KBM-7 (cell line): ENCODE data around the gene CPVL.
"Not testable (repeated sequence)": the region's sequence is repeated elsewhere in the genome, so short reads cannot be mapped to it uniquely, and the experiment has no call there.

Experiments used
- DNase-seq: peaks from one replicate; pipeline ENCODE4 v3.0.0-alpha.2; 2015
- in situ Hi-C: fragments of 300-500 bp; cut with MboI; formaldehyde crosslinking; loops from 2 replicates; pipeline ENCODE4 v1.14.3; 2020; ENCODE audit warnings: low sequenced_read_pairs, low pct_unique_long_range_greater_than_20kb, mixed read lengths

The CPVL gene

DNA sequence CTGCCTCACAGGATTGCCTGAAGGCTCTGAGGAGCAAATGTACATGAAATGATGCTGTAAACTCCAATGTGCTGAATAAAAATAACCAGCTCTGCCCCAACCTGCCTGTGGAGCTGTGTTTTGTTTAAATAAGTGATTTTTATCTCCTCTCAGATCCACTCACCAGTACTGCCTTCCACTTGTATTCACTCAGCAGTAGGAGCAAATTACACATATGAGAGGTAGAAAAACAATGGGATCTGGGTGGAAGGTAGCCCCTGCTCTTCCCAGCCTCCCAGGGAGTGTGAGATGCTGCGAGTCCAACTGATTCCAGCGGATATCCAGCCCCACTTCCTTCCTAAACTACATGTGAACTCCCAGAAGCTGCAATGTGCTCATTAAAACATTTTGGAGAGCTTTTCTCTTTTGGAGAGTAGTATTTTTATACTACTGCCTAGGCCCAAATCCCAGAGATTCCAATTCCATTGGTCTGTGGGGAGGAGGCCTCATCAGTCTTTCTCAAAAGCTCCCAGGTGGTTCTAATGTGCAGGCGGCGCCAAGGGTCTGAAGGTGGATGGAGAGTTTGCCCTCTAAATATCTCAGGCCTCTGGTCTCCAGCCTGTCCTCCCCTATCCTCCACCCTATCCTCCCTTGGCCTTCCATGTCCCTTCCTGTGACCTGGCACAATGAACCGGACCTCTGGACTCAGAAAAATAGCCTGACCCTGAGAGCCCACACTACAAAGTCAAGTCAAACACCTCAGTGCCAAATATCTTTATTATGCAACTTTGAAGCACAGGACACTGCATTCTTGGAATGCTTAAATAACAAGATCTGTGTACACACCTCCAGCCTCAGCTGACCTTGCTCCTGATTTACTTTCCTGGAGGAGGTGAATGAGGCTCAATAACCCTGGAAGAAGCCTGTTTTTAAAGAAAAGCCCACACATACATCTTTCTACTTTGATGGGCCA is 46.2 kb downstream of the CPVL start:
- DNase-seq: no peak
- in situ Hi-C loops: no loop called here

DNA sequence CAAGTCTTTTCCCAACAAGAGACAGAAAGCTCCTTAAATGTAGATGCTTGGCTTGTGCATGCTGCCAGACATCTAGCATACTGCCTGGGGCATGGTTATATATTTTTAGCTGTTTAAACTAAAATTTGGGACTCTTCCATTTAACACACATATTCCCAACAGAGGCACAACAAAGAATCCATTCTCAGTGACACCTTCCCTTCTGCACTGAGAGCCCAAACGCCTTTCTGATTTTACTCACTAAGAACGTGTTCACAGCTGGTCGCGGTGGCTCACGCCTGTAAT is 49.9 kb downstream of the CPVL start:
- no peak for DNase-seq
- in situ Hi-C loops: no loop called here

DNA sequence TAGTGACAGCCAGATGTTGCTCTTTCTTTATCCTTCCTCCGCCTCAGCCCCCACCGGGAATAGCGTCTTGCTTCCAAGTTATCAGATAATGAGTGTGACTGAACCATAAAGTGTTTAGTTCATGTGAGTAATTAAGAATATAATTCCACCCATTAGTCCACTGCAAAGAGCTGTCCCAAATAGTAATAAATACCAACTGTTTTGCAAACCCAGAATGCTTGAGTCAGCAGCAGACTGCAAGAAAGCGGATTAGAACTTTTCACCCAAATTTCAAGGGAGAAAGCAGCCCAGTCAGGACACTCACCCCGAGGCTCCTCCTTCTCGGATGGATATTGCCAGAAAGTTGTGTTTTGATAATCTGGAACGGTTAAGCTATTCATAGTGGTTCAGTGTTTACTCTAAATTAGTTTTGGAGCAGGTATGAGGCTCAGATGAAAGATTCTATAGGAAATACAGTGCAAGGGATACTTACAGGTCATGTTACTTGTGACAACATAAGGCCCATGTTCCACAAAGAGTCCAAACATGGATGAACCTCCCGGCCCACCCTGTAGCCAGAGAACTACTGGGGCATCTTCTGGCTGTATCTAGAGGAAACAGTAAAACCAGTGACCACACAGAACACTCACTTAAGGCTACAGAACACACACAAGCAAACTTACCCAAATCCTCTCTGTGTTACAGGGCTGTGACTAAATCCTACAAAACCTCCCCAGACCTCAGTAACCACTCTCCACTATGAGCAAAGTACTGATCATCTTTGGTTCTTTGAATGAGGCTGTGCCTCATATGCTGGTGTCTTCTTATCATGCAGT is 50.5 kb downstream of the CPVL start:
- no peak for DNase-seq
- in situ Hi-C loops: no loop called here

DNA sequence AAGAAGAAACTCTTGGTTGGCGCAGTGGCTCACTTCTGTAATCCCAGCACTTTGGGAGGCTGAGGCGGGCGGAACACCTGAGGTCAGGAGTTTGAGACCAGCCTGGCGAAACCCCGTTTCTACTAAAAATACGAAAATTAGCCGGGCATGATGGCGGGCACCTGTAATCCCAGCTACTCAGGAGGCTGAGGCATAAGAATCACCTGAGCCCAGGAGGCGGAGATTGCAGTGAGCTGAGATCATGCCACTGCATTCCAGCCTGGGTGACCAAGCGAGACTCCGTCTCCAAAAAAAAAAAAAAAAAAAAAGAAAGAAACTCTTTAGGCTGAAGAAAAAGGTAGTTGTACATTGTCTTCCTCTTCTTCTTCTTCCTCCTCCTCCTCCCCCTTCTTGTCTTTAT is 53.2 kb downstream of the CPVL start:
- in situ Hi-C loops, DNase-seq: not testable (repeated sequence)

DNA sequence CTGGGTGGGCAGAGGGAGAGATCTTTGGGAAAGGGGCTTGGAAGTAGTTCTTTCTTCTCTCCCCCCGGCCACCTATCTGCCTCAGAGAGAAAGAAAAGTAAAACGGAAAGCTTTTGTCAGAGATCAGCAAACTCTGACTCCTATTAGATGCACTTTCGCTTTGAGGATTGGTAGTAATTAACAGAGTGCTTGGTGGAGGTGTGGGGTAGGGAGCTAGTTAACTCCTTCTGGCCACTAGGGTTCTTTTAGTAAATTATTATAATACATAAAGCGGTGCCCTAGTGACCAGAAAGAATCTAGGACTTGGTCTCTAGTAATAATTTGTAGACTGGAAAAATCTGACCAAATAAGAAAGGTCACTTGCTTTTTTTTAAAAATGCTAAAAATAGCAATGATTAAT is 54.6 kb downstream of the CPVL start:
- no peak for DNase-seq
- in situ Hi-C loops: no loop called here

DNA sequence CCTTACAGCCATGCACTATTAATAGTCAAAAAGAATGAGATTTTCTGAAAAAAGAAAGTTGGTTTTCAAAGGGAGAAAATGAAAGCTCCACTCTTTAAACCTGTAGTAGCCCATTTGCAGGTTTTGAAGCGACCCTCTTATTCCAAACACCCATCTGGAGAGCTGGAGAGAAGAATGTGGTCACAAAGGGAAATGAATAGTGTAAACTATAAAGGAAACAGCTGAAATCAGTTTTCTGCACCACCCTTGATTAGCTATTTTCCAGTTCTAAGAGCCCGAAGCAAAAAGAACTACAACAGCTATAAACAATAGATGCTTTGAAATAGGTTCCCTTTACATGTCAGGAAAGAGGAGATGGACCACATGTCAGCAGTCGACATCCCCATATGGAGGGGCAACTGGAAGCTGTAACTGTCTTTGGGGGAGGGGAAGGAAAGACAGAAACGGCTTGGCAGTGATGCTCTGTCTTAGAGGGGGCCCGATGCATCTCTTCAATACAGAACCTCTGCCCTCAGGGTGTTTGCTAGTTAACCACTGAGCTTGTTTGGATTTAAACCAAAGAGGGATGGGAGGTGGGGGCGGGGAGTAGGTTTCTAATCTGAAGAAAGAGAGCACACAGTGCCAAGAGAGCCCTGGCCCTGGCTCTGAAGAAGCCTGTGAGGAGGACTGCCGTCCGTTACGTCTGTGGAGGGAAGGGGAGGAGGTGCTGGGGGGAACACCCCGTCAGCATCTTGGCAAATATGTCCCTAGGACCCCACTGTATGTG is 55.3 kb downstream of the CPVL start:
- no peak for DNase-seq
- in situ Hi-C loops: no loop called here

DNA sequence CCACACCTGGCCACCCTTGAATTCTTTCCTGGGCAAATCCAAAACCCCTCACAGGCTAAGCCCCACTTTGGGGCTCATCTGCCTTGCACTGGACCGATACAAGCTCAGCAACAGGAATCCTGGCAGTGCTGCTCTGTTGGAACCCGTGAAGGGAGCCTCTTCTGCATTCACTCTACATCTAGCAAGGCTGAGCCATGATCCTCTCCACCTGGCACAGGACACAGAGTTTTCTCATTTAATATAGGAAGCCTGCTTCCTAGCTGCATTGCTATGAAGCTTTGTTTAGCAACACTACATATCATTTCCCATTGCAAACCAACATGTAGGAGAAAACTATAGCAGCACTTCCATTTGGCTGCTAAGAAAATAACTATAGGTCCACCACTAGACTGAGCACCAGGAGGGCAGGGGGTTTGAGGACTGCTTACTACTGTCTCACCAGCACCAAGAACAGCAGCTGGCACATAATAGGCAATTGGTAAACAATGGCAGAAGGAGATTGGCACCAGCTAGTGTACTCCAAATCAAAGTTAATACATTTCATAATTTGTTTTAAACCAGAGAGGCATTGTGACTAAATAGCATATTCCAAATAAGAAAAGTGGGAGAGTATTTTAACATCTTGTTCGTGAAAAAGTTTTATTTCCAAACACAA is 56.1 kb downstream of the CPVL start:
- no peak for DNase-seq
- in situ Hi-C loops: no loop called here

DNA sequence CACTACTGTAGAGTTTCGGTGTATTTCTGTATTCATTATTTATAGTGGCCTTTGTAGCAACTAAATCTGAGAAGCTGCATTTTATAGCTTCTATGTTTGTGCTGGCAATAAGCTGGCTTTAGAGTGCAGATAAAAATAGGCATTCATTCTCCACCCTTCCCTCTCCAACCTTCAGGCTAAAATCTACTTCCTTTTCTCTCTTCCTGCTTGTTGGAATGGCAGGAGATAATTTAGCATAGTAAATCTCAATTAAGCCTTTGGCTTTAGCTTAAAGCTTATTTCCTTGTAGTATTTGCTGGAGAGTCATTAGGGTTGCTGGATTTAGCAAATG is 58.5 kb downstream of the CPVL start:
- in situ Hi-C loops: no loop called here

DNA sequence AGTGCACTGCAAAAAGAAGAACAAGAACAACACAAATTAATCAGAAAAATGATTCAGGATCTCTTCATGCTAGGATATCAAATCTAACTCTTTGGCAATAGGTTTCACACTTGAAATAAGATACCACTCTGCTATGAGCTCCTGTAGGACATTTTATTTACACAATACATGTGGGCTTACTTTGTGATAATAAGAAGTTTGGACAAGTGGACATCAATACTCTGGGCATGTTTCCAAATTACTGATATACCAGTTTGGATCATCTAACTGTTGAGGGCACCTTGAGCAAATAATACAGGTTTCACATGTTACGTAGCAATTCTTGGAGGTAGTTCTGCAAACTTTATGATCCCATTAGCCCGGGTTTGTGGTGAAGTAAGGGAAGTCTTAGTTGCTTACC is 59.8 kb downstream of the CPVL start:
- in situ Hi-C loops: no loop called here
- no peak for DNase-seq

More for the DNA sequence above, 58.5 kb downstream of the CPVL start:
- DNase-seq: no peak

DNA sequence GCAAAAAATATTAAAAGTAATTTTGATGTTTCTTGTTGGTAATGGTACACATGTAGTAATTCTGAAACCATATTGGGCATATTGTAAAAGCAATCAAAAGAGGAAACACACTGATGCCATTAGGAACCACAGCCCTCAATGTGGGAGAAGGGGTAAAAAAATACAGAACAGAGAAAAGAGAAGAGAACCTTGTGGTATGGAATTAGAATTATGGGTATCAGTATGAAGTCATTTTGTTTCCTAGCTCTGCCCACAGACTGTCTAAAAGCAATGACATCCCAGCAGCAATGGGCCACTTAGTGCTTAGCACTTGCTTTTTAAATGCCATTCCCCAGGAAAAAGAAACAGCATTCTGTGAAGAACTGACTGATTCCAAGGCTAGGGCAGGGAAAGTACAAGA is 61.5 kb downstream of the CPVL start:
- DNase-seq: peak; percentile 3
- in situ Hi-C loops: no loop called here

DNA sequence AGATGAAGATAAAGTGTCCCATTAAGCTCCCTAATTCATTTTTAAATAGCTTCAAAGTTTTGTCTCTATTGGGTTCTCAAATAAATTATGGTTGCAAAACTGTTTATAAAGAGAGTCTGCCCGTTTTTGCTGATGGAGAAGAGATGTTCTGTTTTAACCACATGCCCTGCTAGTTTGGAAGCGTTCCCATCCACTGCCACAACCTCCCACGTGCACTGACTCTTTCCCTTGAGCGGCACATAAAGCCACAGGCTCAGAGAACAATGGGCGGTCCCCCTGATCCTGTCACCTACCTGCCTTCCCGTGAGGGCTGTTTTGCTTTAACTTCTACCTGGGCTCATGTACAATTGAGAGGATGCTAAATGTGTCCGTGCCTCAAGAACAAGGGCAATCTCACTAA is 65.5 kb downstream of the CPVL start:
- DNase-seq: no peak
- in situ Hi-C loops: no loop called here

DNA sequence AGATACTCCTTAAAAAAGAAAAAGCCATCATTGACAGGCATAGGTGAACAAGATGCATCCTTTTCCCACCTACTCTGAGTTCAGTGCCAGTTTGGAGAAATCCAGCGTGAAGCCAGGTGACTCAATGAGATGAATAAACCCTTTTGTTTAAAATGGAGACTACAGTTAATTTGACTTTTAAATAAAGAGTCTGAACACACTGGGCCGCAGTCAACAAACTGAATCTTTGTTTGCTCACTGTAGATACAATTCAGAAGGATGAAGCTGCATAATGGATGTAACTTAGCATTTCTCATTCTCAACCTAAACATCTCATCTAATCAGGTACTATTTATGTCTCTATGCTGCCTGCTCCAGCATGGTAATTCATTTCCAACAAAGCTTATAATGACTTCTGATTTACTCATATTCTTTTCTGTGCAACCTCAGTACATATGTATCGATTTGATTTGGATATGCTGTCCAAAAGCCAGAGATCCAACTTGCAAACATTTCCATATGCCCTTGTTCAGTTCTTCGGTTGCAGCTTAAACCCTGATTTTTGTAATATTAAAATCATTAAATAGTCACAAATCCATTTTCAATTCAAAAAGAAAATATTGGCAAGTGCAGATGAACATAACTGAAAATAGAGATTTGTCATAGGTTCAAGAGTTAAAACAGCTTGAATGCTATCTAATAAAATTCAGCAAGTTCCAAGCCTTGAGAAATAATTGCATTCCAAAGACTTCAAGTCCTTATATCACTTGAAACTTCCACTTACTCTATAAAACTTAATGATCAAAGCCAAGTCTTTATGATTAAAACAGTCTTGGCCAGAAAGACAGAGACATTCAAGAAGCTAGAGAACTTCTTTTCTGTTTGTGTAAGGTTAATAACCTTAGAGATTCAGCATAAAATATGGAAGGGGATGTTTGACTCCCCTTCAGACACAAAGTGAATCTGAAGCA is 67.8 kb downstream of the CPVL start:
- in situ Hi-C loops: no loop called here
- no peak for DNase-seq

DNA sequence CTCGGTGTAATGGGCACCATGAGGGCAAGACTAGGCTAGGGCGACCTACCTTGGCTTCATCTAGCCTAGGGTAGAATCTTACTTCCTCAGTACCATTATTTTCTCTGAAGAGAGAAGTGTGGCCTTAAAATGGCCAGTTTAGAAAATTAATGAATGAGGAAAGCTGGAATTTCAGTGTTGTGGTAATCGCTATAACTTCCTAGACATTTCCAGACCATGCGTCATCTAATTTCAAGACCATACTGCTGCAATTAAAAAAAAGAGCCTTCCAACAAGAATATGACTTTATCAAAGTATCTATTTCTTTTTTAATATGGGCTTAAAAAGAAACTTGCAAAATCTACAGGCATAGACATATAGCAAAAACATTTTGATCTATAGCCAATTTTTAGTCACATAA is 68.5 kb downstream of the CPVL start:
- in situ Hi-C loops: no loop called here
- no peak for DNase-seq

DNA sequence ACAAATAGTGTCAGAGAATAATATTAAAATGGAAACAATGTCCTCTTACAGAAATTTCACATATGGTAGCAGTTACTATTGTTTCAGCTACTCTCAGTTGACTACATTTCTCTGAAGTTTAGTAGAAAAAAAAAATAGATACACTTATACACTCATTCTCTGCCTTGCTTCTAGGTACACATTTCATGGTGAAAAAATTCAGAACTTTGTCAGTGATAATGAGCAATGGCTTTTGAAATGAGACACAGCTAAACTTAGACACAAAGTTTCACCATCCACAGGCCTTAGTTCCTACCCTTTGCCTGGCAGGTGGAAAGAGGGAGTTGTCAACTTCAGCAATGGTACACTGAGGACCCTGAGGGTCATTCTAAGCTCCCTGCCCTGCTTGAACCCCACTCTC is 69.2 kb downstream of the CPVL start:
- DNase-seq: no peak
- in situ Hi-C loops: no loop called here

DNA sequence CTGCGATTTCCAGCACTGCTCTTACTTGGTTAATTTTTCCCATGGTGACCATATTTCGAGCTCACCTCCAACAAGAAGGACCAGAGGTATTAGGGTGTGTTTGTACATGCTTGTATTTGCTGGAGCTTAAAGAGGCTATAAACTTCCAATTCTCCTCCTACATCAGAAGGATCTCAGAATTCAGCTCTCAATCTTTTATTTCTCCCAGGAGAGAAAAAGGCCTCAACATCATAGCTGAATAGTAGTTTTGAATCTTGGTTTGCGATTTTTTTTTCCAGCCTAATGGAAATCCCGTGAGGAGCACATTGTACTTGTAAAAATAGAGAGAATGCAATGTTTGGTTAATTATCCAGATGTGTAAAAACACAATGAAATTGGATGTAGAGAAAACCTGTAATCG is 69.7 kb downstream of the CPVL start:
- in situ Hi-C loops: no loop called here
- DNase-seq: no peak

DNA sequence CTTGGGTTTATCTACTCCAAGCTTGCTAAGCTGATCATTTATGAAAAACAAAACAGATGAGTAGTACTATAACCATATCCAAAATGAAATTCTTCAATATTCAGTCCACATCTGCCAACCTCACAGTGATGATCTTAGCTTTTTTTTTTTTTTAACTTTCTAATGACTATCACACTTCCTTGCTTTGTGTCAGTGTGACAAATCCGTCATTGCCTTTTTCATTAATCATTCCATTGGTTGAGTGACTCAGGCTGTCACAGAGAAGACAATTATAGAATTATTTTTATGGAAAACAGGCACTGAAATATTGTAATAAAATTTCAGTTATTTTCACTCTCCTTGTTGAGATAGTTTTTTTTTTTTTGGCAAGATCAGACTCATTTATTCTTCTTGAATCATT is 70.7 kb downstream of the CPVL start:
- DNase-seq: no peak
- in situ Hi-C loops: no loop called here

DNA sequence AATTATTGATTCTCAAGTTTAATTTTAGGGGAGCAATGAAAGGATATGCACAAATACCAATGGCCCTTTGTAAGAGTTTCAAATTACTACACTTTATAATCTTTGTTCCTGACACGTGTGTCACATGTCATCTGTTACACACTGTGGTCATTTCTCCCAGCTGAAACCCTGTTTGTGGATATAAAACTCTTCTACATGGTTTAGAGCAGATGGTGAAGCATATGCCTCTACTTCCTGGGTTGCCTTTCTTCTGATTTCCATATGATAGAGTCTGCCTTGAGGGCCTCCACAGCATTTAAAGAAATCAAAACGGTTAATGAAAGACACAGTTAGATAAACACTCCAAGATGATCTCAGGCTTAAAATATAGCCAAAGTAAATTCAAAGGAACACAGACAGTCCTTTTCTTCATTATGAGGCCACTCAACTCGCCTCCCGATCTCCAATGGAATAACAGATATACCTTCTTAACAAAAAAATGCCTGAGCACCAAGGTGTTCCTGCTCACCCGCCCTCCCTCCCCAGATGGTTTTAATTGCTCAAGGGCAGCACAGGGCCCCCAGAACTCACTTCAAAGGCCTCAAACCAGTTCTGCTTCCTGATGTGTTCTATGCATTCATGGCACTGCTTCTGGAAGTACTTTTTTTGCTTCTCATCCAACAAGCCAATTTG is 75.0 kb downstream of the CPVL start:
- in situ Hi-C loops: no loop called here
- DNase-seq: no peak

DNA sequence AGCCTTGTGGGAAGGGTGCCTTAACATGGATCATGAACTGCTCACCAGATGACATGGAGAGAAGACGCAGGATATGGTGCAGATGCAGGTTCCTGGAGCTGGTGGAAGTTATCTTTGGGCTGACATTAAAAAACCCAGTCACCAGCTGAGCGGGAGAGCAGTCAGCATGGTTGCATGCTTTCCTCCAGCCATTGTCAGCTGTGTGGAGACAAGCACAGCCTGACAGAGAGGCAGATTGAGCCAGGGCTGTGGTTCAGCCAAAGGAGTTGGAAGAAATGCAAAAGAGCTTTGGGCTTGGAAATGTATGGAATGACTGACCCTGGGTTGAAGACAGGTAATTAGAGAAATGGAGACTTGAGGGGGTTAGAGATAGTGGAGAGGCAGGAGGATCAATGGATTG is 79.7 kb downstream of the CPVL start:
- in situ Hi-C loops: no loop called here
- DNase-seq: no peak
